Bronchial epithelial cell (primary cell): ENCODE results near the gene FNDC1. TPM values are rescaled to one million over a fixed set of nuclear protein-coding genes. Genes with fewer than 3 reads are reported as not detected.

Experiments used
- DNase-seq: peaks from one replicate; pipeline ENCODE4 v3.0.0-alpha.2; 2010; ENCODE audit warnings: low read depth
- FAIRE-seq: peaks from 2 replicates; lab custom pipeline; 2011; peaks lifted over from hg19 to GRCh38; lab: Jason Lieb, UNC
- H3K27me3 ChIP-seq: 2 replicates; pipeline ENCODE4 v1.5.1; 2011; ENCODE audit warnings: low read length; ENCODE audit not compliant: control insufficient read depth, insufficient read depth
- H3K36me3 ChIP-seq: 2 replicates; pipeline ENCODE4 v1.5.1; 2011; ENCODE audit warnings: low read length; ENCODE audit not compliant: control insufficient read depth, insufficient read depth
- H3K4me3 ChIP-seq: 2 replicates; pipeline ENCODE4 v1.5.1; 2011; ENCODE audit warnings: mild to moderate bottlenecking, low read depth, low read length, control low read depth
- total RNA-seq: library from RNA; depleted of rRNA; stranded (reverse); fragments of >200 nt; gene quantifications from 2 replicates; pipeline ENCODE4 v1.2.1, GENCODE V29; 2014
- TF ChIP-seq, protein P1 (sequence below): IDR thresholded peaks from 2 replicates; pipeline ENCODE4 v1.5.1; 2011; ENCODE audit warnings: mild to moderate bottlenecking, moderate library complexity, low read length, control low read depth, inconsistent platforms; ENCODE audit not compliant: insufficient read depth, severe bottlenecking

The FNDC1 gene
- total RNA-seq, 1 donor from 2014 or later = not detected

DNA sequence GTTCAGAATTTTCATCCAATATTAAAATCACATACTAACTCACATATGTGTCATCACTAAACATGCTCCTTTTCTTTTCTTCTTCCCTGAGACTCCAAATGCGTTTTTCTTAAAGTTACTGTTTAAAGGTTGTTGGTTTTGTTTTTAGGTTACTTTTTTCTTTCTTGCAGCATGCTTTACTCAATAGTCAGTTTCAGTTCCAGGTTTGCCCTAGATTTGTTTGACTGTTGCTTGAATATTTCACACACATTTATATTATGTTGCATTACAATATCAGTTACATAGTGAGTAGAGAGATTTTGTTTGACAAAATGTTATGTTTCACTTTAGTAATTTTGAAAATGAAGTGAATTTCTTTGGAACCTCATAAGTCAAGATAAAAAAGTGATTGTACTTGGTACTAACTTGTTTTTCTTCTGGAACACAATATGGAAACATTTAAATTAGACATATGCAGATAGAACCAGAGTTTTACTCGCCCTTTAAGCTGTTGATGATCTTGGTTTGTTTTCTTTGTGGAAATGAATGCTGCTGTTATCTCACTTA is 27.3 kb downstream of the FNDC1 start:
- no peaks in the 10 kb centered on the region for H3K27me3 ChIP-seq
- H3K36me3 ChIP-seq = no peaks in the 10 kb centered on the region
- TF ChIP-seq, protein P1, sequence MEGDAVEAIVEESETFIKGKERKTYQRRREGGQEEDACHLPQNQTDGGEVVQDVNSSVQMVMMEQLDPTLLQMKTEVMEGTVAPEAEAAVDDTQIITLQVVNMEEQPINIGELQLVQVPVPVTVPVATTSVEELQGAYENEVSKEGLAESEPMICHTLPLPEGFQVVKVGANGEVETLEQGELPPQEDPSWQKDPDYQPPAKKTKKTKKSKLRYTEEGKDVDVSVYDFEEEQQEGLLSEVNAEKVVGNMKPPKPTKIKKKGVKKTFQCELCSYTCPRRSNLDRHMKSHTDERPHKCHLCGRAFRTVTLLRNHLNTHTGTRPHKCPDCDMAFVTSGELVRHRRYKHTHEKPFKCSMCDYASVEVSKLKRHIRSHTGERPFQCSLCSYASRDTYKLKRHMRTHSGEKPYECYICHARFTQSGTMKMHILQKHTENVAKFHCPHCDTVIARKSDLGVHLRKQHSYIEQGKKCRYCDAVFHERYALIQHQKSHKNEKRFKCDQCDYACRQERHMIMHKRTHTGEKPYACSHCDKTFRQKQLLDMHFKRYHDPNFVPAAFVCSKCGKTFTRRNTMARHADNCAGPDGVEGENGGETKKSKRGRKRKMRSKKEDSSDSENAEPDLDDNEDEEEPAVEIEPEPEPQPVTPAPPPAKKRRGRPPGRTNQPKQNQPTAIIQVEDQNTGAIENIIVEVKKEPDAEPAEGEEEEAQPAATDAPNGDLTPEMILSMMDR = no peak
- no peak for DNase-seq
- FAIRE-seq = no peak
- H3K4me3 ChIP-seq = no peak overlapping the region

DNA sequence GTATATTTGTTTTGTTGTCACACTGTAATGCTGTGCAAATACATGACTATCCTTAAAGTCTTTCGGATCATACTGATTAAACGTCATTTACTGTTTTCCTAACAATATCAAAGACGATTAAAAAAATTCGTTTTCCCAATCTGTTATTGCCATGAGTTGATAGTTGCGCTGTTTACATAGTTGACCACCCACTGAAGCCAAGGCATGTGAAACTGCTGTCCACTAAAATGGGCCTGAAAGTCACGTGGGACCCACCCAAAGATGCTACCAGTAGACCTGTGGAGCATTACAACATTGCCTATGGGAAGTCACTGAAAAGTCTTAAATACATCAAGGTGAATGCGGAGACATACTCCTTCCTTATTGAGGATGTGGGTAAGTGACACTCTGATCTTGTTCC is 28.1 kb downstream of the FNDC1 start:
- TF ChIP-seq, protein P1 = no peak
- Histone ChIP-seq H3K27me3 (no peaks in the 10 kb centered on the region), H3K36me3 (no peaks in the 10 kb centered on the region), H3K4me3 (no peak overlapping the region)
- no peak for DNase-seq
- FAIRE-seq = no peak

DNA sequence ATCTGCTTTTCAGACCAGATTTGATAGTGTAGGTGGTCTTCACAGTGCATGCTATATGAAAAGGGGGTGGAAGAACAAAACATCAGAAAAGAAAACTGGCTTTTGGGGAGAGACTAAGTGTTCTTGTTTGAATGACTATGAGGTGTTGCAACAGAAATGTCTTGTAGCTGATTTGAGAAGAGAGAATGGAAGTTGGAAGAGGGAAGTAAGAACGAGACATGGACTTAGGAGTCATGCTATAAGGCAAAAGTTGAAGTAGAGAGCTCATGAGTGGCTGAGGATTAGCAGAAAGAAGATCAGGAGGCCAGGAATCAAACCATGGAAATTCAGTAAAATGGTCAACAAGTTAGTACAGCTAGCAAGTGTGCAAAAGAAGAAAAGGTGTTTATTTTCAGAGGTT is 32.1 kb downstream of the FNDC1 start:
- DNase-seq (no peak), FAIRE-seq (no peak)
- Histone ChIP-seq H3K36me3 (no peaks in the 10 kb centered on the region), H3K27me3 (no peaks in the 10 kb centered on the region), H3K4me3 (no peak overlapping the region)
- TF ChIP-seq, protein P1 = no peak

DNA sequence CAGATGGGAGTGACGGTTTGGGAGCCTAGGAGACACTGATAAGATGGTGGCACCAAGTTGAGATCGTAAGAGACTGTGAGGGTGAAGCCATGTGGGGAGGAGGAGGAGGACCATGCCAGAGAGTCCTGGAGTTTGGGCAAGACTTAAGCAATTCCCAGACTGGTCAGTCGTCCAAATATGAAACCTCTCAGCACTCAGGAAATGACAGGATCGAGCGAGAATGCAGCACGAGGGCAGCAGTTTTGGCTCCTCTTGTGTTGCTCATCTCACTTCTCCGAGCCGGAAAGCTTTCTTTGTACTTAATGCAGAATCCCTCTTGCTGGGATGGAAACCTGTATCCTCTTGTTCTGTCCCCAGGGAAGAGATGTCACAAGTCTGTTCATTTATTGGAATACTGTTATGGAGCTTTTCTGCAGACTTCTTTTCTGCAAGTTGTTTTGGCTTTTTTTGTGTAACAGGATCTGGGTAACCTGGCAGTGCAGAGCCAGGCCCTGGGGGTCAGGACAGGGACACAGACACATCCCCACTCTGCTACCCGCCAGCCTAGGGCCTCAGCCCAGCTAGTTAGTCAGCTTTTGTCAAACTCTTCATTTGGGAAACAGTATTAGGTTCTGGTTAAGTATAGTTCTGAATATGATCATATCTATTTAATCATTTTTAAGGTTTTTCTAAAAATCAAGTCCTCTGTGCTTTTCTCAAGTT is 34.3 kb downstream of the FNDC1 start:
- no peaks in the 10 kb centered on the region for H3K27me3 ChIP-seq
- H3K4me3 ChIP-seq = no peak overlapping the region
- no peak for FAIRE-seq
- no peaks in the 10 kb centered on the region for H3K36me3 ChIP-seq
- DNase-seq = peak; percentile 22
- TF ChIP-seq, protein P1 = no peak

DNA sequence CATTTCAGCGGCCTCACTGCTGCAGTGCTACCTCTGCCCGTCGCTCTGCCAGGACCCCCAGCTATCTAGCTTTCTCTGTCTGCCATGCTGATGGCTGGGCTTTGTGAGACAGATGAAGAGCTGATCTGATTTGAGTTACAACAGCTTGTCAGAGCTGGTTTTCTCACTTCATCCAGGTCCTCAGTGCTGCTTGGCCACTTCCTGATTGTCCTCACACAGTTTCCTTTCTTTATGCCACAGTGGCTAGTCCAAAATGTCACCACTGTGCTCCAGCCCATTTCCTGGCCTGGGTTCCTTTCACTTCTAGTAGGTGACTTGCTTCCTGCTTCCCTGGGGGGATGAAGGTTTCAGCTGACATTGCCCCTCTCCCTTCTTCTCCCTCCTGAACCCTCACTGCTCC is 35.4 kb downstream of the FNDC1 start:
- Histone ChIP-seq H3K36me3 (no peaks in the 10 kb centered on the region), H3K27me3 (no peaks in the 10 kb centered on the region), H3K4me3 (no peak overlapping the region)
- FAIRE-seq (peak; percentile 36), DNase-seq (no peak)
- TF ChIP-seq, protein P1 = no peak
